ENCODE results near the gene CYTH2.

Gene CYTH2

DNA sequence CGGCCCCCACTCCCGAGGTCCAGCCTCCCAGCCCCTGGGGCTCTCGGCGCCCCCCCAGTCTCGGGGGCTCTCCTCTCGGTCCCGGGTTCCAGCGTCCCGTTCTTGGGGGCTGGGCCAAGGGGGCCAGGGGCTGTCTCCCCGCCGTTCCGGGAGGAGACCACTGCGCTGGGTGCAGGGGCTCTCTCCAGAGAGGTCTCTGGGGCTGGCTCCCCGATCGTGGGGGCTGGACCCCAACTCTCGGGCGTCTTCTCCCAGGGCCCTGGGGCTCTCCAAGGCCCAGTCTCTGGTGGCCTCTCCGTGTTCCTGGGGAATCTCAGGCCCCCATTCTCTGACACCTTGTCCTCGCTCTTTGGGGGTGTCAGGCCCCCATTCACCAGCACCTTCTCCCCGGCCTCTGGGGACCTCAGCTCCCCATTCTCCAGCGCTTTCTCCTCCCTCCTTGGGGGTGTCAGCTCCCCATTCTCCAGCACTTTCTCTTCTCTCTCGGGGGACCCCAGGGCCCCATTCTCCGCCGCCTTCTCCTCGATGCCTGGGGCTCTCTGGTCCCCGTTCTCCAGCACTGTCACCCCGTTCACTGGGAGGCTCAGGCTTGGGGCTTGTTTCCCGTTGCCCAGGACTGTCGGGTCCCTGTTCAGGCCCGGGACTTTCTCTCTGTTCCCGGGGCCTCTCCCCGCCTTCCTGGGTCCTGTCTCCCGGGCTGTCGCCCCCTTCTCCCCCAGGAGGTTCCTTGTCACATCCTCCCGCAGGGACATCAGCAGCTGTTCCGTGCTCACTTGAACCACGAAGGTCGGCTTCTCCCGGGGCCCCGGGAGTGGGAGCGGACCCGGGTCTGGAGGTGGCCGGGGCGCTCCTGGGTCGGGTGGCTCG lies 28.8 kb downstream of the CYTH2 start:
- H3K9ac ChIP-seq (ENCODE audit: low read length), result no peak overlapping the region
- no peaks in the 10 kb centered on the region for H3K36me3 ChIP-seq (ENCODE audit: control insufficient read depth, insufficient read depth, low read length)
- no peaks in the 10 kb centered on the region for H3K9me3 ChIP-seq (ENCODE audit: control insufficient read depth, insufficient read depth, low read depth, low read length)
- H3K4me3 ChIP-seq (ENCODE audit: low read depth, low read length), result no peak overlapping the region
- H3K4me1 ChIP-seq (ENCODE audit: control insufficient read depth, insufficient read depth, low read length), result peaks cover 17% of the 10 kb centered on the region
- no peaks in the 10 kb centered on the region; the same call in 1 of the 2 replicates for H3K27me3 ChIP-seq (ENCODE audit: control insufficient read depth, insufficient read depth, low read length)
- no peak overlapping the region for H3K27ac ChIP-seq (ENCODE audit: low read depth, low read length)

DNA sequence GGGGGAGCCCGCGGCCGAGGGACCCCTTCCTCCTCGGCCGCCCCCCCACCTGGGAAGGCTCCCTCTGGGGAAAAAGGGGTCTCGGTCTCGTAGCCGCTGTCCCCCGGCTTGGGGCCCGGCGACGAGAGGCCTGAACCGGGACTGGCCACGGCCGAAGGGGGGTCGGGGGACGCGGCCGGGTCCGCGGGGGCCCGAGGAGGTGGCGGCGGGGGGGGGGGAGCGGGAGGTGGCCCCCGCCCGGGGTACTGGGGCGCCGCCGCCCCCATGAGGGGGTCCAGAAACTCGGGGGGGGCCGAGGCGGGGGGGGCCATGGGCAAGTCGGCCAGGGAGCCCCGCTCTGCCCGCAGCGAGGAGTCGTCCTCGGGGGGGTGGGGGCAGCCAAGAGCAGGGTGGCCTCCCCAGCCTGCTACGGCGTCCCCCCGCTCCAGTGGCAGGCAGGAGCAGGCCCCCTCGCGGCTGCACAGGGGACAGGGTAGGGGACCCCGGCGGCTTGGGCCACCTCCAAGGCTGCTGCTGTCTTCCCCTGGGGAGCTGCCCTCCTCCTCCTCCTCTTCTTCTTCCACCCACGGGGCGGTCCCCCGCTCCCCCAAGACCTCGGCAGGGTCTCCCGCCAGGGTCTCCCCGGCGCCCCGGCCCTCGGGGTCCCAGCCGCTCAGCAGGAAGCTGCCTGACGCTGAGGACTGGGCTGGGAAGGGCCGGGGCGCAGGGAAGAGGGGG lies 29.6 kb downstream of the CYTH2 start:
- H3K27me3 ChIP-seq (ENCODE audit: control insufficient read depth, insufficient read depth, low read length), result no peaks in the 10 kb centered on the region; the same call in 1 of the 2 replicates
- H3K9me3 ChIP-seq (ENCODE audit: control insufficient read depth, insufficient read depth, low read depth, low read length), result no peaks in the 10 kb centered on the region
- H3K4me1 ChIP-seq (ENCODE audit: control insufficient read depth, insufficient read depth, low read length), result peaks cover 17% of the 10 kb centered on the region
- H3K9ac ChIP-seq (ENCODE audit: low read length), result no peak overlapping the region
- no peaks in the 10 kb centered on the region for H3K36me3 ChIP-seq (ENCODE audit: control insufficient read depth, insufficient read depth, low read length)
- no peak overlapping the region for H3K27ac ChIP-seq (ENCODE audit: low read depth, low read length)
- no peak overlapping the region for H3K4me3 ChIP-seq (ENCODE audit: low read depth, low read length)

DNA sequence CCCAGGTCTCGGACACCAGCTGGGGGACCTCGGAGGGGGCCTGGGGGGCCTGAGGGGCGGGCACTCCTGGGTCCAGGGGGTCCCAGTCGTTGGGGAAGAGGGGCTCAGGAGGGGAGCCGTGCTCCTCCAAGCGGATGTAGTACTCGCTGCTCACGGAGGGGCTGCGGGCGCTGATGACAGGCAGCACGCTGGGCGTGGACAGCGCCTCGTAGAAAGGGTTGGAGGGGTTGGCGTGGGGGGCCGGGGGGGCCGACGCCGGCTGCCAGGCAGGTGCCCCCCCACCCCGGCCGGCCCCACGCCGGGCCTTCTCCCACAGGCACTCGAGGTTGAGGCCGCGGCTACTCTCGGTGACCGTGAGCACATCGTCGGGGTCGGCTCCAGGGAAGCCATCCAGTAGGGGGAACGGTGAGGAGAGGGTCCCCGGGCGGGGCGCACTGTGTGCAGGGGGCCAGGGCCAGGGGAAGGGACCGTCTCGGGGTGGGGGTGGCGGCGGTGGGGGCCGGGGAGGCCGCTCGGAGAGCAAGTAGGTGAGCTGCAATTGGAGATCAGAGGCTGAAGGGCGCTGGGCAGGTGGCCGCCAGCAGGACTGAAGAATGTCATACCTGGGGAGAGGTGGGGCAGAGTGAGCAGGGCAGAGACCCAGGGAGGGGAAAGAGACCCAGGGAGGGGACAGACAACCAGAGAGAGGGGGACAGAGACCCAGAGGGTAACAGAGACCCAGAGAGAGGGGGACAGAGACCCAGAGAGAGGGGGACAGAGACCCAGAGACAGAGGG lies 30.3 kb downstream of the CYTH2 start:
- Histone ChIP-seq H3K4me1 (ENCODE audit: control insufficient read depth, insufficient read depth, low read length) (peaks cover 12% of the 10 kb centered on the region), H3K4me3 (ENCODE audit: low read depth, low read length) (no peak overlapping the region), H3K36me3 (ENCODE audit: control insufficient read depth, insufficient read depth, low read length) (no peaks in the 10 kb centered on the region), H3K27ac (ENCODE audit: low read depth, low read length) (no peak overlapping the region), H3K27me3 (ENCODE audit: control insufficient read depth, insufficient read depth, low read length) (no peaks in the 10 kb centered on the region; the same call in 1 of the 2 replicates), H3K9ac (ENCODE audit: low read length) (no peak overlapping the region), H3K9me3 (ENCODE audit: control insufficient read depth, insufficient read depth, low read depth, low read length) (no peaks in the 10 kb centered on the region)

DNA sequence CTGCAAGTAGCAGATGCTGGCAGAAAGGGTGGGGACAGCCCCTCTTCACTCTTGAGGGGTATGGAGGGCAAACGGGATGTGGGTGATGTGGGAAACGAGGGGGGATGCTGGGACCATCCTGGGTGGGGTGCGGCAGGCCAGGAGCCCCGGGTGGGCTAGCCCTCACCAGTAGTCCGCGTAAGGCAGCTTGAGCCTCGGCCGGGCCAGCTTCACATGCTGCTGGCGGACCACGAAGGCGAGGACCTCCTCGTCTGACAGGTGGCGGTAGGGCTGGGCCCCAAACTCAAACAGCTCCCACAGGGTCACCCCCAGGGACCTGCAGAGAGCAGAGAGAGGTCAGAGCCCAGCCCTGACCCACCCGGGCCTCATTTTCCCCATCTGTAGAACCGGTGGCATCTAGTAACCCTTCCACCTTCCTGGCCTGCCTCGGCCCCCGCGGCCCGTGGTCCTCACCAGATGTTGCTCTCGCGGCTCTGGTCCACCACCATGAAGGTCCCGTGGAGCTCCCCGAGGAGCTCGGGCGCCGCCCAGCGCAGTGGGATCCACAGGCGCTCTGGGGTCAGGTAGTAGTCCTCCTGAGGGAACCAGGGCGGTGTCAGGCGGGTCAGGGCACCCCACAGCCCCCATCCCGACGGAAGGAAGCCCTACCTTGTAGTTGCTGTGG lies 31.8 kb downstream of the CYTH2 start:
- Histone ChIP-seq H3K27me3 (ENCODE audit: control insufficient read depth, insufficient read depth, low read length) (no peaks in the 10 kb centered on the region), H3K9me3 (ENCODE audit: control insufficient read depth, insufficient read depth, low read depth, low read length) (no peaks in the 10 kb centered on the region), H3K9ac (ENCODE audit: low read length) (peak overlapping the region; percentile 52), H3K27ac (ENCODE audit: low read depth, low read length) (no peak overlapping the region), H3K4me1 (ENCODE audit: control insufficient read depth, insufficient read depth, low read length) (peaks cover 10% of the 10 kb centered on the region), H3K36me3 (ENCODE audit: control insufficient read depth, insufficient read depth, low read length) (no peaks in the 10 kb centered on the region), H3K4me3 (ENCODE audit: low read depth, low read length) (peak overlapping the region; percentile 84)

DNA sequence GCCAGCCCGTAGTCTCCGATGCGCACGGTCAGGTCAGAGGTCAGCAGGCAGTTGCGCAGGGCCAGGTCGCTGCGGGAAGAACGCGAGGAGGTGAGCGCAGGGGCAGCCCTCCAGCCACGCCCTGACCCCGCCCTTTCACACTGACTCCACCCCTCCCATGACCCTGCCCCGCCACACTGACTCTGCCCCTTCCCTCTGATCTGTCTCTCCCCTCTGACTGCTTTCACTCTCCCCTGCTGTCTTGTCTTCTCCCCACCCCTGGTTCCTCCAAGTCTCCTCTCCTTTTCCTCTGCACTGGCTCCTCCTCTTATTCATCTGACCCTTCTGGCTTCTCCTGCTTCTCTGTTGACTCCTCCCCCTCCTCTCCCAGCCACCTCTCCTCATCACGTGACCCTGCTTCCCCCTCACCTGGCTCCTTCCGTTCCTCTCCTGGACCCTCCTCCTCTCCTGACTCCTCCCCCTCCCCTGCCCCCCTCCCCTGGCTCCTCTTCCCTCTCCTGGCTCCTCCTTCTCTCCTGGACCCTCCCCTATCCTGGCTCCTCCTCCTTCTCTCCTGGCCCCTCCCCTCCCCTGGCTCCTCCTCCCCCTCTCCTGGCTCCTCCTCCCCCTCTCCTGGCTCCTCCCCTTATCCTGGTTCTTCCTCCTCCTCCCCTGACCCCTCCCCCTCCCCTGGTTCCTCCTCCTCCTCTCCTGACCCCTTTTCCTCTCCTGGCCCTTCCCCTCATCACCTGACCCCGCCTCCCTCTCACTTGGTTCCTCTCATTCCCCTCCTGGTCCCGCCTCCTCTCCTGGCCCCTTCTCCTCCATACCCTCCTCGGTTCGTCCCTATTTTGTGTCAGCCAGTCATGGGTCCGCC lies 32.6 kb downstream of the CYTH2 start:
- Histone ChIP-seq H3K4me1 (ENCODE audit: control insufficient read depth, insufficient read depth, low read length) (peaks cover 10% of the 10 kb centered on the region), H3K36me3 (ENCODE audit: control insufficient read depth, insufficient read depth, low read length) (no peaks in the 10 kb centered on the region), H3K27me3 (ENCODE audit: control insufficient read depth, insufficient read depth, low read length) (no peaks in the 10 kb centered on the region), H3K27ac (ENCODE audit: low read depth, low read length) (no peak overlapping the region), H3K4me3 (ENCODE audit: low read depth, low read length) (peak overlapping the region; percentile 84), H3K9ac (ENCODE audit: low read length) (peak overlapping the region; percentile 52), H3K9me3 (ENCODE audit: control insufficient read depth, insufficient read depth, low read depth, low read length) (no peaks in the 10 kb centered on the region)

DNA sequence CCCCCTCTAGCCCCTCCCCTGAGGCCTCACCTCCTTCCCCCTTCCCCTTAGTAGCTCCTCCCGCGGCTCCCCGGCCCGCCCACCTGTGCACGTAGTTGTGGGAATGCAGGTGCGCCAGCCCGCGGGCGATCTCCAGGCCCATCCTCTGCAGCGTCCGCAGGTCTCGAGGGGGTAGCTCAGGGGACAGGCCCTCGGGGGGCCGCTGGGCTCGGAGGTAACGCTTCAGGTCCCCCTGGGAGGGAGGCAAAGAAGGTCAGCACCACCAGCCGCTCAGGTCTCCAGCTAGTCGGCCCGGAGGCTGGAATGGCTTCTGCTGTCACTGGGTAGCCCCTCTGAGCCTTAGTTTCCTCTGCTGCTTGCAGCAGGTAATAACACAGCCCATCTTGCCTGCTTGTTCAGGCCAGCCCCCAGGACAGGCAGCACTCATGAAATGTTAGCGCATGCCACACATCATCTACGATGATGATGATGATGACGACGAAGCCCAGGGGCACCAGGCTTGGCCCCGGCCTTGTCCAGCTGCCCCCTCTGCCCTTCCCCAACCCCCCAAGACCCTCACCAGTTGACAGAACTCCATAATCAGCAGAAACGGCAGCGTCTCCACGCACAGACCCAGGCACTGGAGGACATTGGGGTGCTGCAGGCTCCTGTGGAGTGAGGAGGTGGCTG lies 33.3 kb downstream of the CYTH2 start:
- Histone ChIP-seq H3K4me1 (ENCODE audit: control insufficient read depth, insufficient read depth, low read length) (peaks cover 10% of the 10 kb centered on the region), H3K9me3 (ENCODE audit: control insufficient read depth, insufficient read depth, low read depth, low read length) (no peaks in the 10 kb centered on the region), H3K9ac (ENCODE audit: low read length) (no peak overlapping the region), H3K36me3 (ENCODE audit: control insufficient read depth, insufficient read depth, low read length) (no peaks in the 10 kb centered on the region), H3K27ac (ENCODE audit: low read depth, low read length) (no peak overlapping the region), H3K27me3 (ENCODE audit: control insufficient read depth, insufficient read depth, low read length) (no peaks in the 10 kb centered on the region), H3K4me3 (ENCODE audit: low read depth, low read length) (peak overlapping the region; percentile 53)

DNA sequence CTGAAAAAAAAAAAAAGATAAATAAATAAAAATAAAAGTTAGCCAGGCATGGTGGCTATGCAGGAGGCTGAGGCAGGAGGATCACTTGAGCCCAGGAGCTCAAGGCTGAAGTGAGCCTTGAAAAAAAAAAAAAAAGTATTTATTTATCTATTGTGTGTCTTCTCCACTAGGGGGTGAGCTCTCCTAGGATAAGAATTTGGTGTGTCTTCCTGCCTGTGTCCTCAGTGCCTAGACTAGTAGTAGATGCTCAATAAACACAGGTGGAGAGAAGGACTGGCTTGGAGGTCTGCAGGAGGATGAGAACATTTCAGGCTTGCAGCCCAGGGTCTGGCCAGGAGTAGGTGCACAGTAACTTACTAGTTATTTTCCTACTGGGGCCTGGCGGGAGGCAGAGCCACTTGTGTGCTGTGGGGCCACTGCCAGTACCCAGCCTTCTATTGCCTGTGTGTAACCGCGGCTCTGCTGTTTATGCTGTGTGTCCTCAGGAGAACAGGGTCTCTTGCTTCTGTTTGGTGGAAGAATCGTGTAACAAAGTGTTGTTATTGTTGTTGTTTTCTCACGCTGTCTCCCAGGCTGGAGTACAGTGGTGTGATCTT lies 37.1 kb downstream of the CYTH2 start:
- no peaks in the 10 kb centered on the region for H3K36me3 ChIP-seq (ENCODE audit: control insufficient read depth, insufficient read depth, low read length)
- H3K9me3 ChIP-seq (ENCODE audit: control insufficient read depth, insufficient read depth, low read depth, low read length), result no peaks in the 10 kb centered on the region
- H3K4me3 ChIP-seq (ENCODE audit: low read depth, low read length), result no peak overlapping the region
- H3K27me3 ChIP-seq (ENCODE audit: control insufficient read depth, insufficient read depth, low read length), result peaks cover 4% of the 10 kb centered on the region; the same call in 1 of the 2 replicates
- H3K9ac ChIP-seq (ENCODE audit: low read length), result no peak overlapping the region
- no peak overlapping the region for H3K27ac ChIP-seq (ENCODE audit: low read depth, low read length)
- peaks cover 5% of the 10 kb centered on the region for H3K4me1 ChIP-seq (ENCODE audit: control insufficient read depth, insufficient read depth, low read length)

DNA sequence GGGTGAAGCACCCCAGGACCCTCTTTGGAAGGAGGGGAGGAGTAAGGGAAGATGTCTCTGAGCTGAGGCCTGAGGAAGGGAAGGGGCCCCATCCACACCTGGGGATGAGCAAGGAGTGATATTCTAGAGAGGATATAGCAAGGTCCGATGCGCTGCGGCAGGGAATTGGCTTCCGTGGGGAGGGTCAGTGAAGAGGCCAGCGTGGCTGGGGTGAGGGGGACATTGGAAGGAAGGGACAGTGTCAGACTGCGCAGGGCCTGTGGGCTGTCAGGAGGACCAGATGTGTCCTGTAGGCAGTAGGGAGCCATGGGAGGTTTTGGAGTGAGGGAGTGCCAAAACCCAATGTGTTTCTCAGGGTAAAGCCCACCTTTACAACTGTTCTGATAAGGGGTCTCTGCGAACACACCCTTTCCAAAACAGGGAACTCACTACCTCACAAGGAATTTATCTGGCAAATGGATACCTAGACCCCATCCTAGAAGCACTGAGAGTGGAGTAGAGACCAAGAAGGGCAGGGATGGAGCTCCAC lies 38.8 kb downstream of the CYTH2 start:
- Histone ChIP-seq H3K27ac (ENCODE audit: low read depth, low read length) (no peak overlapping the region), H3K4me1 (ENCODE audit: control insufficient read depth, insufficient read depth, low read length) (no peaks in the 10 kb centered on the region), H3K9me3 (ENCODE audit: control insufficient read depth, insufficient read depth, low read depth, low read length) (no peaks in the 10 kb centered on the region), H3K4me3 (ENCODE audit: low read depth, low read length) (no peak overlapping the region), H3K9ac (ENCODE audit: low read length) (no peak overlapping the region), H3K27me3 (ENCODE audit: control insufficient read depth, insufficient read depth, low read length) (peaks cover 19% of the 10 kb centered on the region), H3K36me3 (ENCODE audit: control insufficient read depth, insufficient read depth, low read length) (no peaks in the 10 kb centered on the region)

DNA sequence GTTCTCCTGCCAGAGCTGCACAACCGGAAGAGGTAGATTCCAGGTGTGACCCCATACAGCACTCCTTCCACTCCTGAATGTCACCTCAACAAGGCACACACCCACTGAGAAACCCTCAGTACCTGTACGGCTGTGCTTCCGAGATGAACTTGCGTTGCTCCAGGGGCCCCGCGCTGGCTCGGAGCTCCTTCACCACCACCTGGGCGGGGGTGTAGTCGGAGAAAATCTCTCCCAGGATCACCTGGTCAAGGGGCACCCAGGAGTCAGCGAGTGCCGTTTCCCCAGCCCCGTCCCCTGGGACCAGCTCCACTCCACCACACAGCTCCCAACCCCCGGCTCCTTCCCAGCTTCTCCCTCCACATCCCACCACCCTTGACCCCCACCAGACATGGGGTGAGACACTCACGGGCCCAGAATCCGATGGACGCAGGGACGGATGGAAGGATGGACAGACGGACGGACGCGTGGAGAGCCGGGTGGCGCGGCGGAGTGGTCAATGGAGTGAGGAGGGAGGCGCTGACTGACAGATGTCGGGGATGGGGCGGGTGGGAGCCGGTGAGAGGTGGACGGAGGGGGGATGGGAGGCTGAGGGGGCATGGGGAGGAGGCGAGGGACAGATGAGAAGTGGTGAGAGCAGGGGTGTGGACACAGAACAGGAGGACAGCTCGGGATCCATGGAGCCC lies 39.7 kb downstream of the CYTH2 start:
- no peak overlapping the region for H3K9ac ChIP-seq (ENCODE audit: low read length)
- H3K4me1 ChIP-seq (ENCODE audit: control insufficient read depth, insufficient read depth, low read length), result no peaks in the 10 kb centered on the region
- H3K36me3 ChIP-seq (ENCODE audit: control insufficient read depth, insufficient read depth, low read length), result no peaks in the 10 kb centered on the region
- no peak overlapping the region for H3K4me3 ChIP-seq (ENCODE audit: low read depth, low read length)
- no peaks in the 10 kb centered on the region for H3K9me3 ChIP-seq (ENCODE audit: control insufficient read depth, insufficient read depth, low read depth, low read length)
- peaks cover 24% of the 10 kb centered on the region for H3K27me3 ChIP-seq (ENCODE audit: control insufficient read depth, insufficient read depth, low read length)
- H3K27ac ChIP-seq (ENCODE audit: low read depth, low read length), result no peak overlapping the region

Measured in HUES6 (cell line).